Tibial nerve (tissue), 4 donors: Measurements from ENCODE around the gene MLPH. TPM values are rescaled to one million over a fixed set of nuclear protein-coding genes. Genes with fewer than 3 reads are reported as not detected.
A peak's percentile ranks its signal among the peaks of the same experiment; 100 is the strongest.

ENCODE experiments used
- DNase-seq, 2 donors: peaks; one replicate each; pipeline ENCODE4 v3.0.0-alpha.2; 2019; ENCODE audit warnings: low spot score in 2 of 2
- H3K27ac ChIP-seq, 4 donors: fragments of 200-600 bp; sonication (generic) in 3 of 4; one replicate each; pipeline ENCODE4 v1.5.1; 2017 to 2019; ENCODE audit warnings: mild to moderate bottlenecking in 1 of 4
- H3K27me3 ChIP-seq, 2 donors: fragments of 200-600 bp; sonication (generic) in 1 of 2; one replicate each; pipeline versions ENCODE4 v1.5.1 to v1.6.0; 2017 to 2019
- H3K36me3 ChIP-seq, 3 donors: fragments of 200-600 bp; sonication (generic); one replicate each; pipeline ENCODE4 v1.5.1; 2018 to 2019
- H3K4me1 ChIP-seq, 4 donors: fragments of 200-600 bp; sonication (generic) in 3 of 4; one replicate each; pipeline ENCODE4 v1.5.1; 2017 to 2019
- H3K4me3 ChIP-seq, 4 donors: fragments of 200-600 bp; sonication (generic) in 3 of 4; one replicate each; pipeline ENCODE4 v1.5.1; 2017 to 2019; ENCODE audit warnings: mild to moderate bottlenecking in 1 of 4, moderate library complexity in 1 of 4
- H3K9me3 ChIP-seq, 4 donors: fragments of 200-600 bp; sonication (generic) in 3 of 4; one replicate each; pipeline ENCODE4 v1.5.1; 2017 to 2019
- CTCF ChIP-seq, 5 experiments: fragments of 200-600 bp in 3 of 5; fragments of 450-650 bp in 2 of 5; sonication (generic) in 3 of 5; IDR thresholded peaks; one replicate each; pipeline ENCODE4 v1.5.1; 2016 to 2019; ENCODE audit warnings: antibody characterized with exemption in 5 of 5, mild to moderate bottlenecking in 3 of 5, moderate library complexity in 2 of 5
- EP300 ChIP-seq, 2 donors: sonication (generic); formaldehyde crosslinking; IDR thresholded peaks; one replicate each; pipeline ENCODE4 v1.6.1; 2017; ENCODE audit warnings: antibody characterized with exemption in 2 of 2, mild to moderate bottlenecking in 1 of 2
- POLR2A ChIP-seq, 2 donors: fragments of 450-650 bp; IDR thresholded peaks; one replicate each; pipeline ENCODE4 v1.6.1; 2017; ENCODE audit warnings: antibody characterized with exemption in 2 of 2, mild to moderate bottlenecking in 2 of 2, moderate library complexity in 2 of 2
- WGBS, 2 donors: methylation state at CpG; one replicate each; pipeline ENCODE4 v1.1.5; 2018; 5-methylcytosine and 5-hydroxymethylcytosine counted together
- total RNA-seq, 4 donors: library from RNA; depleted of rRNA; stranded (reverse); fragments of >200 nt; gene quantifications; one replicate each; pipeline ENCODE4 v1.1.0, GENCODE V29; 2016

Gene MLPH
- total RNA-seq, 4 donors from 2014 or later: 41.4 to 108 (median 62.1) TPM

DNA sequence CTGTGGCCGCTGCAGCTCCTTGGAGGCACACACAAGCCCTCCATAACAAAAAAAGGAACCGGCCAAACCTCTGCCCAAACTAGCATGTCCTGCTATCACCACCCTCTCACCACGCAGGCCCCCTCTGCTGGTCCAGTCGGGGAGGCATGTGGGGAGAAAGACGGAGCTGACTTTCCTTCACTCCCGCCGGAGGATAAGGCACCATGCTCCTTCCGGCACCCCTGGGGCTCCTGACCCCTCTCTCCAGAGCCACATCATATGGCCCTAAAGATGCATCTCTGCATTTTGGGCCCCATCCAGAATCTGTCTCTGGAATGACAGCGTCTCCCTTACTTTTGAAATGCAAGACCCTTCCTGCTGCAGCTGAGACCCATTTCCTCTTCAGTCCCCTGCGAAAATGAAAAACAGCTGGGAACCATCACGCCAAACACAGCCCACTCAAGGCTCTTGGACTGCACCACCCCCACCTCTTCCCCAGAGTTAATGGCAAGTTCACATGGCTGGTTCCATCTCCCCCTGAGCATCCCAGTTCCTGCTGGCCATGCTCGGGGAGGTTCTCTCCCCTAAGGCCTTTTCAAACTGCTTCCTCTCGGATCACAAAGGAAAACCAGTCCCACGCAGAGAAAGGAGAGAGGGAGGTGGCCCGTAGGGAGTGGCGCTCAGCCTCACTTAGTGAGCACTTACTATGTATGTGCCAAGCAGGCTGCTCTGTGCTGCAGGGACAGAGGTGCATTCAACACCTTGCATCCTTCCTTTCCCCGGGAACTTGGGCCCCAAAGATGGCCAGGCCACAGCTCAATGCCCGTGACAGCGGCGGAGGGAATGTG, 35.2 kb upstream of the MLPH start:
- H3K9me3 ChIP-seq: no peaks in the 10 kb centered on the region
- H3K27me3 ChIP-seq: no peaks in the 10 kb centered on the region
- no peak overlapping the region for H3K27ac ChIP-seq
- H3K4me3 ChIP-seq: no peak overlapping the region
- TF ChIP-seq POLR2A (IDR thresholded peaks at IDR 0.05) (no peak), EP300 (IDR thresholded peaks at IDR 0.05) (no peak), CTCF (IDR thresholded peaks at IDR 0.05) (peak in 2 of 5 experiments; percentile 16 to 23)
- WGBS, 2 donors: 49 to 61% methylated on average over 20 of the region's 20 CpGs
- DNase-seq: no peak
- H3K4me1 ChIP-seq: peaks cover 0 to 34% (median 12%) of the 10 kb centered on the region in 4 donors
- H3K36me3 ChIP-seq: no peaks in the 10 kb centered on the region

GRCh38 chr2:237452861-237453260, 34.2 kb upstream of the MLPH start:
- no peaks in the 10 kb centered on the region for H3K9me3 ChIP-seq
- H3K27me3 ChIP-seq: no peaks in the 10 kb centered on the region
- no peak for TF ChIP-seq EP300 (IDR thresholded peaks at IDR 0.05)
- TF ChIP-seq CTCF (IDR thresholded peaks at IDR 0.05): no peak
- TF ChIP-seq POLR2A (IDR thresholded peaks at IDR 0.05): no peak
- H3K4me1 ChIP-seq: peaks cover 0 to 34% (median 12%) of the 10 kb centered on the region in 4 donors
- DNase-seq: no peak
- H3K27ac ChIP-seq: no peak overlapping the region
- H3K4me3 ChIP-seq: no peak overlapping the region
- no peaks in the 10 kb centered on the region for H3K36me3 ChIP-seq
- WGBS, 2 donors: 75 to 82% methylated on average over 3 of the region's 3 CpGs

GRCh38 chr2:237453671-237454070, 33.4 kb upstream of the MLPH start:
- H3K27ac ChIP-seq: no peak overlapping the region
- DNase-seq: no peak
- H3K9me3 ChIP-seq: no peaks in the 10 kb centered on the region
- no peaks in the 10 kb centered on the region for H3K36me3 ChIP-seq
- no peak for TF ChIP-seq CTCF (IDR thresholded peaks at IDR 0.05)
- no peak for TF ChIP-seq POLR2A (IDR thresholded peaks at IDR 0.05)
- 70 to 84% methylated on average over 3 of the region's 3 CpGs for WGBS, 2 donors
- no peaks in the 10 kb centered on the region for H3K27me3 ChIP-seq
- no peak overlapping the region for H3K4me3 ChIP-seq
- peaks cover 0 to 32% (median 10%) of the 10 kb centered on the region in 4 donors for H3K4me1 ChIP-seq

DNA sequence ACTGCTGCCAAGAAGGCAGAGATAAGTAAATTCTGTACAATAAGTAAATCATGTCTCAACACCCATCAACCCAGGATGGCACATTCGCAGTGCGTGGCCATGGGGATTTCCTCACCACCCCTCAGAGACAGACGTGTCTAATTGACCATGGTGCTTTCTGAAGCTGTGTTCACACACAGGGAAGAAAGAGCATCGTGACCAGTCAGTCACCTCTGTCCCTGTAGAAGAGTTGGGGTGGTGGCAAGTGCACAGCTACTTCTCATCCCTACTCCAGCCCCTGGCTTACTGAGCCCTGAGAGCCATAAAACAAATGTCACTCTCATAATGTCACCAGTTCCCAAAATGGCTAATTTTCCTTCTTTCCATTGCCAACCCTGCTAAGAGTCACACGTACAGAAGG, 31.3 kb upstream of the MLPH start:
- Histone ChIP-seq H3K27ac (no peak overlapping the region), H3K36me3 (no peaks in the 10 kb centered on the region), H3K27me3 (no peaks in the 10 kb centered on the region), H3K9me3 (no peaks in the 10 kb centered on the region), H3K4me1 (peaks cover 0 to 29% (median 0%) of the 10 kb centered on the region in 4 donors), H3K4me3 (no peak overlapping the region)
- WGBS, 2 donors: 80 to 84% methylated on average over 5 of the region's 5 CpGs
- DNase-seq: no peak
- no peak for TF ChIP-seq CTCF (IDR thresholded peaks at IDR 0.05)
- no peak for TF ChIP-seq POLR2A (IDR thresholded peaks at IDR 0.05)
- no peak for TF ChIP-seq EP300 (IDR thresholded peaks at IDR 0.05)

DNA sequence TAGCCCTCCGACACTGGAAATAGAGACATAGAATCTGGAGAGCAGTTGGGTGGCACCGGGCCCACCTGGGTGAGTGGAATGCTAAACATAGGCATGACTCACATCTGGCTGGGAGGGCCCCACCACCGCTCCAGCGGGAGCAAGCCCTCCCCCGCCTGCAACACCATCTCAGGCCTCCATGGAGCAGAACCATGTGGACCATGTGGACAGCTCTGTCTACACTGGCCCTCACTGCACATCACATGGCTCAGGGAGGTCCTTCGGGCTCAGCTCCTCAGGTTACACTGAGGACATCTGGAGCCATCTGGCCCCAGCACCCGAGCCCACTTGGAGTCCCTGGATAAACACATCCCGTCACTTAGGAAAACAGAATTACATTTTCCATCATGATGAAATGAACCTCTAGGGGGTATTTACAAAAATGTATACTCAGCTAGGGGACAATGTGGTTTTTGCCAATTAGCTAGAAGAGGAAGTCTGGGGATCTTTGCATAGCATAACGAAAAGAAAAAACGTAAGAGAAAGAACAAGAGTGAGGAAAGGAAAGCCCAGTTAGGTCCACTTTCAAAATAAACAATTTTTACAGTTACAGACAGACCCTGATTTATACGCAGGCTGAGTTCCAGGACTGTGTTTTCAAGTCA, 30.7 kb upstream of the MLPH start:
- TF ChIP-seq POLR2A (IDR thresholded peaks at IDR 0.05): no peak
- TF ChIP-seq CTCF (IDR thresholded peaks at IDR 0.05): no peak
- no peak for TF ChIP-seq EP300 (IDR thresholded peaks at IDR 0.05)
- Histone ChIP-seq H3K36me3 (no peaks in the 10 kb centered on the region), H3K27ac (no peak overlapping the region), H3K4me3 (no peak overlapping the region), H3K9me3 (no peaks in the 10 kb centered on the region), H3K27me3 (no peaks in the 10 kb centered on the region), H3K4me1 (peaks cover 0 to 26% (median 0%) of the 10 kb centered on the region in 4 donors)
- DNase-seq: no peak
- WGBS, 2 donors: 61 to 62% methylated on average over 11 of the region's 11 CpGs
